GM06990 (cell line): ENCODE data around the gene LTBP4.

Source experiments
- DNase-seq: peaks from one replicate; pipeline ENCODE4 v3.0.0-alpha.2; 2011; ENCODE audit not compliant: insufficient read length; ENCODE audit errors: extremely low read depth
- H3K27me3 ChIP-seq: replicated peaks from 2 replicates; pipeline ENCODE4 v1.6.0; 2011; ENCODE audit warnings: low read length; ENCODE audit not compliant: control insufficient read depth, insufficient read depth
- H3K36me3 ChIP-seq: 2 replicates; pipeline ENCODE4 v1.5.1; 2011; ENCODE audit warnings: low read length; ENCODE audit not compliant: control insufficient read depth, insufficient read depth
- H3K4me3 ChIP-seq: replicated peaks from 2 replicates; pipeline ENCODE4 v1.5.1; 2011; ENCODE audit warnings: low read depth, mild to moderate bottlenecking, control low read depth, low read length
- CTCF ChIP-seq: IDR thresholded peaks from 2 replicates; pipeline ENCODE4 v1.5.1; 2011; ENCODE audit warnings: low read length, control low read depth, mild to moderate bottlenecking, inconsistent platforms; ENCODE audit not compliant: insufficient read depth, poor library complexity, severe bottlenecking

LTBP4 gene

GRCh38 chr19:40625406-40626120, 24.4 kb downstream of the LTBP4 start:
- Histone ChIP-seq H3K27me3 (no peaks in the 10 kb centered on the region), H3K36me3 (no peaks in the 10 kb centered on the region; the same call in 1 of the 2 replicates), H3K4me3 (no peak overlapping the region)
- no peak for DNase-seq
- no peak for TF ChIP-seq CTCF

- H3K27me3 ChIP-seq: no peaks in the 10 kb centered on the region
- no peaks in the 10 kb centered on the region; the same call in 1 of the 2 replicates for H3K36me3 ChIP-seq
- no peak overlapping the region for H3K4me3 ChIP-seq
- no peak for TF ChIP-seq CTCF
- DNase-seq: no peak
Measured at GRCh38 chr19:40626918-40627317, 25.7 kb downstream of the LTBP4 start.

GRCh38 chr19:40627486-40628279, 26.5 kb downstream of the LTBP4 start:
- no peak for TF ChIP-seq CTCF
- no peak overlapping the region for H3K4me3 ChIP-seq
- DNase-seq: no peak
- H3K27me3 ChIP-seq: no peaks in the 10 kb centered on the region
- H3K36me3 ChIP-seq: no peaks in the 10 kb centered on the region; the same call in 1 of the 2 replicates

GRCh38 chr19:40629346-40629745, 28.2 kb downstream of the LTBP4 start:
- TF ChIP-seq CTCF: no peak
- Histone ChIP-seq H3K4me3 (no peak overlapping the region), H3K27me3 (no peaks in the 10 kb centered on the region), H3K36me3 (no peaks in the 10 kb centered on the region)
- DNase-seq: no peak

- H3K4me3 ChIP-seq: no peak overlapping the region
- no peaks in the 10 kb centered on the region for H3K27me3 ChIP-seq
- DNase-seq: no peak
- TF ChIP-seq CTCF: no peak
- H3K36me3 ChIP-seq: no peaks in the 10 kb centered on the region
Measured at GRCh38 chr19:40630571-40631160, 29.5 kb downstream of the LTBP4 start.
